ENCODE results near the gene NRGN. TPM values are rescaled to one million over a fixed set of nuclear protein-coding genes. Genes with fewer than 3 reads are reported as not detected.
A peak's percentile ranks its signal among the peaks of the same experiment; 100 is the strongest.

NRGN gene
- total RNA-seq, 4 donors from 2014 or later = 1.4 to 3.1 (median 2.4) TPM; not detected in 1

DNA sequence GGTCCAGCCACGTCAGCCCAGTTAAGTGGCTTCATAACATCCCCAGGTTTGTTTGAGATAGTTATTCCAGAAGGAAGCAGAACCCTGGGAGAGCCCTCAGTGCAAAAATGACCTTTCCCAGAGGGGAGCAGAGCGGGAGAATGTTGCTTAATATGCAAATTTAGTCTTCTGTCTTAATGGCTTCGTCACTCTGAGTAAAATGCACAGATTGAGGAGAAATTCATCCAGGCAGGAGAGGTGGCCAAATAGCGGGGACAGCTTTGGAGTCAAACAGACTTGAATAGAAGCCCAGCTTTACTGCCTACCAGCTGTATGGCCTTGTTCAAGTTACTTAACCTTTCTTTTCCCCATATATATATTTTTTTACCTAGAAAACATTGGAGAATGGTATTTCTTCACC is 12.3 kb upstream of the NRGN start:
- no peaks in the 10 kb centered on the region for H3K36me3 ChIP-seq
- DNase-seq (ENCODE audit: low spot score in 2 of 2) = no peak
- H3K9me3 ChIP-seq = no peaks in the 10 kb centered on the region
- no peak overlapping the region for H3K27ac ChIP-seq
- H3K27me3 ChIP-seq = peaks cover 0 to 43% of the 10 kb centered on the region in 2 donors
- TF ChIP-seq POLR2A (IDR thresholded peaks at IDR 0.05) = no peak
- no peak for TF ChIP-seq EP300 (IDR thresholded peaks at IDR 0.05)
- TF ChIP-seq, protein P1, sequence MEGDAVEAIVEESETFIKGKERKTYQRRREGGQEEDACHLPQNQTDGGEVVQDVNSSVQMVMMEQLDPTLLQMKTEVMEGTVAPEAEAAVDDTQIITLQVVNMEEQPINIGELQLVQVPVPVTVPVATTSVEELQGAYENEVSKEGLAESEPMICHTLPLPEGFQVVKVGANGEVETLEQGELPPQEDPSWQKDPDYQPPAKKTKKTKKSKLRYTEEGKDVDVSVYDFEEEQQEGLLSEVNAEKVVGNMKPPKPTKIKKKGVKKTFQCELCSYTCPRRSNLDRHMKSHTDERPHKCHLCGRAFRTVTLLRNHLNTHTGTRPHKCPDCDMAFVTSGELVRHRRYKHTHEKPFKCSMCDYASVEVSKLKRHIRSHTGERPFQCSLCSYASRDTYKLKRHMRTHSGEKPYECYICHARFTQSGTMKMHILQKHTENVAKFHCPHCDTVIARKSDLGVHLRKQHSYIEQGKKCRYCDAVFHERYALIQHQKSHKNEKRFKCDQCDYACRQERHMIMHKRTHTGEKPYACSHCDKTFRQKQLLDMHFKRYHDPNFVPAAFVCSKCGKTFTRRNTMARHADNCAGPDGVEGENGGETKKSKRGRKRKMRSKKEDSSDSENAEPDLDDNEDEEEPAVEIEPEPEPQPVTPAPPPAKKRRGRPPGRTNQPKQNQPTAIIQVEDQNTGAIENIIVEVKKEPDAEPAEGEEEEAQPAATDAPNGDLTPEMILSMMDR (IDR thresholded peaks at IDR 0.05) = no peak
- 68 to 71% methylated on average over 4 of the region's 4 CpGs for WGBS, 2 donors
- H3K4me1 ChIP-seq = peaks cover 0 to 9% (median 0%) of the 10 kb centered on the region in 4 donors
- H3K4me3 ChIP-seq = no peak overlapping the region

DNA sequence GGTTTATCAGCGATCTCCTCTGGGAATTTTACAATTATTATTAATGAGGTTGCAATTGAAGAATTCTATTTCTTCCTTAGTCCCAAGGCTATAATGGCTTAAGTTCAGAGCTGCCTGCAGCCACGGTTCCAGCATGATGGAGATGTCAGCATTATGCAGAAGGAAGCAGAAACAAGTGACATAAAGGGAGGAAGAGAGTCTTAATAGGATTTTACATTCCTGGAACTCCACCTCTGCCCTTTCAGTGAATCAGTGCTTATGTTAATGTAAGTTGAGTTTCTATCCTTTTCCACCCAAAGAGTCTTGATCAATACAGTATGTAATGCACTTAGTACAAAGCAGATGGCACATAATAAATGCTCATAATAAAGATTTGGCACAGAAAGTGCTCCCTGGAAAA is 11.6 kb upstream of the NRGN start:
- 71 to 72% methylated on average over 2 of the region's 2 CpGs for WGBS, 2 donors
- no peak overlapping the region for H3K27ac ChIP-seq
- no peak for DNase-seq (ENCODE audit: low spot score in 2 of 2)
- H3K36me3 ChIP-seq = no peaks in the 10 kb centered on the region
- H3K9me3 ChIP-seq = no peaks in the 10 kb centered on the region
- H3K4me3 ChIP-seq = no peak overlapping the region
- peaks cover 0 to 36% of the 10 kb centered on the region in 2 donors for H3K27me3 ChIP-seq
- TF ChIP-seq, protein P1 (IDR thresholded peaks at IDR 0.05) = no peak
- TF ChIP-seq POLR2A (IDR thresholded peaks at IDR 0.05) (no peak), EP300 (IDR thresholded peaks at IDR 0.05) (no peak)
- H3K4me1 ChIP-seq = peaks cover 0 to 9% (median 0%) of the 10 kb centered on the region in 4 donors

DNA sequence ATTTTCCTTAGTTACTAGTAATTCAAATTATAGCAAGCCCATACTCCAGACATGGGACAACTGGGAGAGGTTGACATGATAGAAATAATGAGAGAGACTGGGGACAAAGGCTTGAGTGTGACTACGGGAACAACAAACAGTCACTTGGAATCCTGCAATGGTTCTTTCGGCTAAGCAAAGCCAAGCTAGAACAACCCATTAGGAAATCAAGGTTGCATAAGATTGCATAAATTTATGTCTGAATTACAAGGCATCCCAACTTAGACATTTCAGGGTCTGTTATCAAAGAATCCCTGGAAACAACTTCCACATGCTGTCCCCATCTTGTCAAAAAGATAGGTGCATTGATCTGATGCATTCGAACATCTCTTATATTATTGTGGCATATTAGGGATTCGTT is 10.2 kb upstream of the NRGN start:
- DNase-seq (ENCODE audit: low spot score in 2 of 2) = no peak
- Histone ChIP-seq H3K27ac (no peak overlapping the region), H3K4me3 (no peak overlapping the region), H3K27me3 (peaks cover 0 to 23% of the 10 kb centered on the region in 2 donors), H3K36me3 (no peaks in the 10 kb centered on the region), H3K9me3 (no peaks in the 10 kb centered on the region), H3K4me1 (peaks cover 0 to 9% (median 0%) of the 10 kb centered on the region in 4 donors)
- 82 to 89% methylated on average over 4 of the region's 4 CpGs for WGBS, 2 donors
- TF ChIP-seq EP300 (IDR thresholded peaks at IDR 0.05) (no peak), POLR2A (IDR thresholded peaks at IDR 0.05) (no peak)
- TF ChIP-seq, protein P1 (IDR thresholded peaks at IDR 0.05) = no peak

DNA sequence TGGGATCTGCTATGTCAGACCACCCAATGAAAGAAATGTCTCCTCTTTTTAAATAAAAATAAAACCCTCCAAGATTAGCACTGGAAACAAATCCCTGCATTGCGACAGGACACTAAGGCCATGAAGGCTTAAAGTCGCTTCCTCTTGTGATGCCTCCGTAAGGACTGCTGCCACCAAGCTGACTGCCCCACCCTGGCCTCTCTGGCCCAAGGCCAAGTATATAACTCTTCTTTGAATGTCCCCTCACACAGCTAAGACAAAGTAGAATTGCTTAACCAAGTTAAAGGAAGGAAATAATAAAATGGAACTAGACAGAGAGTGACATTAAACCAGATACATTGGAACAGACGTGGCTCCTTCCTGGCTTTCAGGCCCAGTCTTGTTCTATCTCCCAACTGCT is 7.5 kb upstream of the NRGN start:
- Histone ChIP-seq H3K27ac (no peak overlapping the region), H3K4me3 (no peak overlapping the region), H3K27me3 (no peaks in the 10 kb centered on the region), H3K36me3 (no peaks in the 10 kb centered on the region), H3K4me1 (no peaks in the 10 kb centered on the region), H3K9me3 (no peaks in the 10 kb centered on the region)
- TF ChIP-seq, protein P1 (IDR thresholded peaks at IDR 0.05) = no peak
- TF ChIP-seq EP300 (IDR thresholded peaks at IDR 0.05) (no peak), POLR2A (IDR thresholded peaks at IDR 0.05) (no peak)
- WGBS, 2 donors = 75 to 81% methylated on average over 4 of the region's 4 CpGs
- peak in 1 of 2 donors; percentile 38 for DNase-seq (ENCODE audit: low spot score in 2 of 2)

DNA sequence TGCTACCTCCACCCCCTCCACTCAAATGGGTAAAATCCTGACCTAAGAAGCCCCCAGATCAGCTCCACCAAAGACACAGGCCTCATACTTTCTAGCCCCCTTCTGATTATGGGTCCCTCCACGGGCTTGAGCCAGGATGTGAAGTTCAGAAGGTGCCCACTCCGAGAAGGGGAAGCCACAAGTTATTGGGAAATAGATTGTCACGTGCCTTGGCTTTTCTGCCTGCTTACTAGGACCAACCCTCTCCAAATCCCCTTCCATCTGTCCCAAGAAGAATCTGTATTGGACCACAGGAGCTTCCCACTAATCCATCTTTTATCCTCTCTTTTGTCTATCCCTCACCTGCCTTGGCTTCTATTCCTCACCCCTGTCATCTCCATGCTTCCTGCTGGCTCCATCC is 3.0 kb upstream of the NRGN start:
- TF ChIP-seq EP300 (IDR thresholded peaks at IDR 0.05) (peak in 1 of 2 donors; percentile 15), POLR2A (IDR thresholded peaks at IDR 0.05) (no peak)
- Histone ChIP-seq H3K4me3 (no peak overlapping the region), H3K27me3 (peaks cover 0 to 17% of the 10 kb centered on the region in 2 donors), H3K27ac (no peak overlapping the region), H3K4me1 (peaks cover 0 to 18% (median 7%) of the 10 kb centered on the region in 4 donors), H3K36me3 (no peaks in the 10 kb centered on the region), H3K9me3 (no peaks in the 10 kb centered on the region)
- peak in 1 of 2 donors; percentile 47 for DNase-seq (ENCODE audit: low spot score in 2 of 2)
- 63 to 68% methylated on average over 3 of the region's 3 CpGs for WGBS, 2 donors

Measured in tibial nerve (tissue), 4 donors.